ENCODE results near the gene ZG16B. TPM values are rescaled to one million over a fixed set of nuclear protein-coding genes. Genes with fewer than 3 reads are reported as not detected.

Gene ZG16B
- total RNA-seq, 1 experiment from 2014 or later, result 2.3 TPM

GRCh38 chr16:2856686-2857450 lies 26.8 kb downstream of the ZG16B start:
- peaks cover 18 to 52% of the 10 kb centered on the region in 2 experiments for H3K4me1 ChIP-seq (ENCODE audit: control insufficient read depth in 1 of 2, insufficient read depth in 2 of 2, low read length in 2 of 2)

More at GRCh38 chr16:2856686-2857450, 26.8 kb downstream of the ZG16B start:
- intact Hi-C loops (cut with micrococcal nuclease), result loop anchor here (1.0 kb wide), 1 partner anchor 15 kb away; no protein-coding TSS in a partner anchor
- peak overlapping the region; percentile 68 for H3K9ac ChIP-seq (ENCODE audit: low read length)
- H3K27ac ChIP-seq (ENCODE audit: low read depth, low read length), result peak overlapping the region; percentile 89
- POLR2A ChIA-PET, result interaction anchor here (0.6 to 1.2 kb wide), 5 partner anchors 11 to 69 kb away, joined by 3 to 4 read pairs (median 3); no protein-coding TSS in a partner anchor
- ATAC-seq (no peak), DNase-seq (ENCODE audit: low read depth, low spot score) (no peak)
- H3K9me3 ChIP-seq (ENCODE audit: control insufficient read depth in 1 of 2, insufficient read depth in 1 of 2, low read depth in 1 of 2, low read length in 2 of 2), result peaks cover 2 to 6% of the 10 kb centered on the region in 2 experiments; a peak in 2 of 4 replicates
- H3K9me2 ChIP-seq (ENCODE audit: insufficient read depth), result no peaks in the 10 kb centered on the region
- CTCF ChIA-PET, result interaction anchor here (0.7 to 3.5 kb wide), 4 partner anchors 11 to 26 kb away, joined by 3 to 12 read pairs (median 4); partner anchors contain the start of gene FLYWCH2
- no peak overlapping the region for H2AFZ ChIP-seq (ENCODE audit: low read depth, low read length, poor library complexity, severe bottlenecking)
- no TSS peak for BruUV-seq (replicated peaks)
- H4K20me1 ChIP-seq (ENCODE audit: insufficient read depth), result no peaks in the 10 kb centered on the region
- RAD21 ChIA-PET (ENCODE audit: low non-redundant PET in 1 of 2, low total read pairs in 2 of 2, uncharacterized antibody in 2 of 2, unreplicated experiment in 2 of 2), result no interaction called here
- H3K27me3 ChIP-seq (ENCODE audit: insufficient read depth, low read length), result no peaks in the 10 kb centered on the region
- peak overlapping the region; percentile 52 to 69 for H3K4me3 ChIP-seq (replicated peaks in 1 of 2; ENCODE audit: low read depth in 1 of 2, low read length in 2 of 2)
- no peaks in the 10 kb centered on the region; the same call in 1 of the 2 replicates for H3K79me2 ChIP-seq (ENCODE audit: insufficient read depth, low read length)
- TF ChIP-seq ZBTB33 (IDR thresholded peaks at IDR 0.05; ENCODE audit: extremely low read depth, insufficient replicate concordance, low read length), result no peak
- TF ChIP-seq CBX3 (IDR thresholded peaks at IDR 0.05; ENCODE audit: low read depth), result no peak
- TF ChIP-seq MAX (IDR thresholded peaks at IDR 0.05), result no peak
- TF ChIP-seq POLR2AphosphoS5 (IDR thresholded peaks at IDR 0.05; ENCODE audit: low read depth, low read length), result no peak
- TF ChIP-seq CEBPB (IDR thresholded peaks at IDR 0.05; ENCODE audit: low read depth), result no peak
- TF ChIP-seq SRF (IDR thresholded peaks at IDR 0.05; ENCODE audit: low read depth), result no peak
- no peak for TF ChIP-seq RAD21 (IDR thresholded peaks at IDR 0.05; ENCODE audit: low read depth)
- TF ChIP-seq EZH2 (IDR thresholded peaks at IDR 0.05), result no peak
- no peak for TF ChIP-seq POLR2A (IDR thresholded peaks at IDR 0.05; ENCODE audit: borderline replicate concordance, extremely low read depth, insufficient read depth, insufficient read length)
- no peak for TF ChIP-seq ZFX (IDR thresholded peaks at IDR 0.05)
- no peak for TF ChIP-seq TCF7L2 (IDR thresholded peaks at IDR 0.05; ENCODE audit: borderline replicate concordance, extremely low read depth, insufficient read depth, insufficient read length)
- H3K4me2 ChIP-seq (ENCODE audit: low read length), result peak overlapping the region; percentile 99
- H3K36me3 ChIP-seq (ENCODE audit: control insufficient read depth in 1 of 2, insufficient read depth in 2 of 2, low read length in 2 of 2), result peaks cover 0 to 7% of the 10 kb centered on the region in 2 experiments; a peak in 1 of 4 replicates
